Hematopoietic multipotent progenitor cell treated with erythropoietin and hydrocortisone succinate and interleukin-3 and kit ligand, for 4 days (in vitro differentiated cells): ENCODE results near the gene MAPKAPK5.

Source experiments
- DNase-seq: peaks from one replicate; pipeline ENCODE4 v3.0.0-alpha.2; 2015

MAPKAPK5 gene

DNA sequence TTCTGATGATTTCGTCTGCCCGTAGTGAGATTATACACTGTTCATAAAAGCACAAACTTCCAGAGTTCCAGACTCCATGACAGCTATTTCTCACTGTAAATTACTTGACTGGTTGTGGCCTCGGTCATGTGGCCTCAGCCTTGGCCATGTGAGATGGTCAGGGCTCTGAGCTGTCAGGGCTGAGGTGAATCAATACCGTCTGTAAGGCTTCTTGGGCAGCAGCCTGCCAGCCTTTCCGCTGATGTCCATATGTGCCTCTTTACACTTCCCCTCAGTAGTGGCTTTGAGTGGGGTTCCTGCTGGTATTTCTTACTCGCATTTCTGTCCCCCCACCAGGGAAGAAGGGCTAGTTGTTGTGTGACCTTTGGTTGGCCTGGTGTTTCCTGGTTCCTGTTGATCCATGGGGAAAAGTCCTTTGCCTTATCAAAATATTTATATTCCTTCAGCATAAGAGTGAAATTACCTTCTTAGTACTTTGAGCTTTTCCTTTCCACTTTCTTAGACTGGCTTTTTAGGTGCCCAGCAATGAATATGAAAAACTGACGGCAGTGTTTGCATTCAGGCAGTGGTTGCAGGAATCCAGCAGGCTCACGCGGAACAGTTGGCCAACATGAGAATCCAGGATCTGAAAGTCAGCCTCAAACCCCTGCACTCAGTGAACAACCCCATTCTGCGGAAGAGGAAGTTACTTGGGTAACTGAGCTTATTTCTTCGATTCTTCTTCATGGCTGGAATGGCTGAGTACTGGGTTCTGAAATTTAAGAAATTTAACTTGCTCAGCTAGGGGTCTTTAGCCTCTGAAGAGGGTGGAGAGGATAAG lies 46.1 kb downstream of the MAPKAPK5 start:
- DNase-seq: no peak

DNA sequence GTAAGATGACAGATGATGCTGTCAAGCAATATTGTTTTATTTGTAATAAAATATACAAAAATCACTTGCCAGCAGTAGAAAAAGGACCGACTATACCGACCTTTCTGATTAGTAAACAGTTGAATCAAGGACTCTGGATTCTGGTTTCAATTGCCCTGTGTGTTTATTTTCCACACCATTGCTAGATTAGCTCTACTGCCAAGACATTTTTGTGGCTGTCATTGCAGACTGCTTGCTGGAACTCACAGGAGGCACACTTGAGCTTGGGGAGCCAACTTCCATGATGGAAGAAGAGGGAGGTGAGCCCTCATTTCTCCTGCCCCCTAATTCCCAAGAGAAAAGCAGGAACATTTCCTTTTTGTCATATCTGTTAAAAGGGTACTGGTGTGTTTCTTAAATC lies 51.3 kb downstream of the MAPKAPK5 start:
- no peak for DNase-seq

DNA sequence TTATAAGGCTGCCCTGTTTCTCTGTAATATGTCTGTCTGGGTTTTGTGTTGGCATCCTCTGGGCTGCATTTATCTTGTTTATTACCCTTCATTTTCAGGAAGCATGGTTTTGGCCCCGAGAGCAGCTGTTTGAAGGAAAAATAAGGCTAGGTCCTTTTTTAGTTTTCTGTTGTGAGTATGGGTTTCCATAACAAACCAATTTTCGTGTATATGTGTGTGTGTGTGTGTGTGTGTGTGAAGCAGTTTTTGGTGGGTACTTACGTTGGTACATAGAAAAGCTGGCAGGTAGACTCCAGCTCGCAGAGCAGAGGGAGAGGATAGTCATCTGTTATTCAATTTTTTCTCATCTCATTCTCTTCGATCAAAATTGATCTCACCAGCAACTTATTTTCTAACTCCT lies 52.5 kb downstream of the MAPKAPK5 start:
- DNase-seq: no peak

DNA sequence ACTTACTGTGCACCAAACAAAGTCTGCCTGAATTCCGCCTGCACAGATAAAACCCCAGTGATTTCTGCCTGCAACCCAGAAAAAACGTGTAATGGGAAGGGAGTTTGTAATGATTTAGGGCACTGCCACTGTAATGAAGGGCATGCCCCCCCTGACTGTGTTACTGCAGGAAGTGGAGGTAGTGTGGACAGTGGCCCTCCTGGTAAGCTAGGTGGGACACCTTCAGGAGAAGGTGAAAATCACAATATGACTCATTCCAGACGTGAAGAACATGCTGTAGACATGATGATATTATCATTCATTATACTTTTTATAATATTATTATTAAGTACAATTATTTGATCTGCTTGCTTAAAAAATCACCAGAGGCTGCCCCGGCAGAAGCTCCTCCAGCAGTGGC lies 59.2 kb downstream of the MAPKAPK5 start:
- no peak for DNase-seq

DNA sequence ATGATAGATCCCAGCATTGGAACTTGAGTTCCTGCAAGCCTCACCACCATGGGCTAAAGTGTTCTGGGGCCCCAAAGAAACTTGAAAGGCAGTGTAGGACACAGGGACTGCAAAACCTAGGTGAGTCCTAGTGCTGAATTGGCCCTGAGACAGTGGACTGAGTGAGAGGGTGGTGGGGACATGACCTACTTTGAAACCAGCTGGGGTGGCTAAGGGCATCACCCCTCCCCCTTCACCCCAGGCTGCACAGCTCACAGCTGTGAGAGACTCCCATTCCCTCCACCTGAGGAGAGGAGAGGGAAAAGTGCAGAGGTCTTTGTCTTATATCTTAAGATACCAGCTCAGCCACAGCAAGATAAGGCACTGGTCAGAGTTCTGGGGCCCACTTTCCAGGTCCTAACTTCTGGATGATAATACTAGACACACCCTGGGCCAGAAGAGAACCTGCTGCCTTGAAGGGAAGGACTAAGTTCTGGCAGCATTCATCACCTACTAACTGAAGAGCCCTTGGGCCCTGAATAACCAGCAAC lies 62.5 kb downstream of the MAPKAPK5 start:
- DNase-seq: peak; percentile 9

DNA sequence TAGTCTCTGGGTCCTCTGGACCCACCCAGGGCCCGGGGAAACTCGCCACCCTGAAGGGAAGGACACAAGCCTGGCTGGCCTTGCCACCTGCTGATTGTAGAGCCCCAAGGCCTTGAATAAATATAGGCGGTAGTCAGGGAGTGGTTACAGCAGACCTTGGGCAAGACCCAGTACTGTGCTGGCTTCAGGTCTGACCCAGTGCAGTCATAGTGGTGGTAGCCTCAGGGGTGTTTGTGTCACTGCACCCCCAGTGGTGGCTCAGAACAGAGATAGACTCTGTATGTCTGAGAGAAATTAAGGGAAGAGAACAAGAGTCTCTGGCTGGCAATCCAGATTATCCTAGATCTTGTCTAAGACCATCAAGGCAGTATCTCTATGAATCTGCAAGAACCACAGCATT lies 63.5 kb downstream of the MAPKAPK5 start:
- DNase-seq: no peak

DNA sequence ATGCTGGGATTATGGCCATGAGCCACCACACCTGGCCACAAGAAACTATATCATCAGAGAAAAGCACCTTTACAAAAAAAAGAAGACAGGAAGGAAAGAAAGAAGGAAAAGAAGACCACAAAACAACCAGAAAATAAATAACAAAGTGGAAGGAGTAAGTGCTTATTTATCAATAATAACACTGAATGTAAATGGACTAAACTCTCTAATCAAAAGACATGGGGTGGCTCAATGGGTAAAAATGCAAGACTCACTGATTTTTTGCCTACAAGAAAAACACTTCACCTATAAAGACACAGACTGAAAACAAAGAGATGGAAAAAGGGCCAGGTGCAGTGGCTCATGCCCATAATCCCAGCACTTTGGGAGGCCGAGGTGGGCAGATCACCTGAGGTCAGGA lies 65.7 kb downstream of the MAPKAPK5 start:
- DNase-seq: no peak

DNA sequence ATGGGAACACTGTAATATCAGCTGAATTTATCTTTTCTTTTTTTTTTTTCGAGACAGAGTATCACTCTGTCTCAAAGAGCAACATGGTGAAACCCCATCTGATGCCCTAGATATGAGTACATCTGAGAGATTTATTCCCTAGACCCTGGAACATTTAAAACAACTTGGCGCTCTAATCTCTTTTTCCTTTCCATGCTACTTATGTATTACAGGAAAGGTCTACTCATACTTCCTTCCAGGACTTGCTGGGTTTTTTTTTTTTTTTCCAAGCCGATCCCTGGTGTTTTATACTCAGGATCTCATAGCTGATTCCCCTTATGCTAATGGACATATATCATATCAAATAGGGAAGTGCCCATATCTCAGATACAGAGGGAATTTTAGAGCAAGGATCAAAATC lies 83.1 kb downstream of the MAPKAPK5 start:
- DNase-seq: no peak

DNA sequence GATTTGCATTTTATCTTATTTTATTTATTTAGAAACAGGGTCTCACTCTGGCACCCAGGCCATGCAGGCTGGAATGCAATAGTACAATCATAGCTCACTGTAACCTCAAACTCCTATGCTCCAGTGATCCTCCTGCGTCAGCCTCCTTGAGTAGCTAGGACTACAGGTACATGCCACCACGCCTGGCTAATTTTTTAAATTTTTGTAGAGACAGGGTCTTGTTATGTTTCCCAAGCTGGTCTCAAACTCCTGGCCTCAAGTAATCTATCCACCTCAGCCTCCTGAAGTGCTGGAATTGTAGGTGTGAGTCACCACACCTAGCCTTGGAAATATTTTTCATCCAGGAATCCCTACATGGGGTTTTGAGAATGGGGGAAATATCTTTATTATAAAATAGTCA lies 84.6 kb downstream of the MAPKAPK5 start:
- DNase-seq: no peak

DNA sequence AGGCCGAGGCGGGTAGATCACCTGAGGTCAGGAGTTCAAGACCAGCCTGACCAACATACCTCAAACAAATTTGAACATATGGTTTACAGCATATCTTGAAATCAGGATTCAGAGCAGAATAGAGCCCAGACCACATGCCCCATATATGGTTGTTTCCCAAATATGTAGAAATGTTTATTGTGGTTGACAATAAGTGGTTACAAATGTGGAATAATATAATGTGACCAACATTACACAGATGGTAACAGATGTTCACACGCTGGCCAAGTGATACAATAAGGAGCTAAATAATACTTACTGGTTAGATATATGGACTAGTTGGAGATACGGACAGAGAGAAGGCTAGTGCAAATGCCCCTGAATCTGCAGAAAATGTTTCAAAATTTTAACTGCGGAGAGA lies 85.3 kb downstream of the MAPKAPK5 start:
- DNase-seq: no peak

DNA sequence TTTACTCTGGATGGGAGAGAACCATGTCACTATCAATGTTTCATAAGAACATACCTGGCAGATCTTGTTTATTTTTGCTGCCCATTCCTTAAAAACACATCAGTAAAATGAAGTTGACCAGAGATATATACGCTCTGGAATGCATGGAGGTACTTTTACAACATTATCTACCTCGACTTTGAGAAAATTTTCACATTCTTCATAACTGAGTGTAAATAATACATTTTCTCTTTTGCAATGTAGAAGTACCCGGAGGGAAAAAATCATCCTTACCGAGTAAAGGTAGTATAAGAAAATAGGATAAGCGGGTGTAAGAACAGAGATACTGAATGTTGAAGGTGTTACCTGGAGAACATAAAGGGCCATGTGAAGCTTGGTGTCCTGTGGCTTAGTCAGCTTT lies 90.2 kb downstream of the MAPKAPK5 start:
- no peak for DNase-seq

DNA sequence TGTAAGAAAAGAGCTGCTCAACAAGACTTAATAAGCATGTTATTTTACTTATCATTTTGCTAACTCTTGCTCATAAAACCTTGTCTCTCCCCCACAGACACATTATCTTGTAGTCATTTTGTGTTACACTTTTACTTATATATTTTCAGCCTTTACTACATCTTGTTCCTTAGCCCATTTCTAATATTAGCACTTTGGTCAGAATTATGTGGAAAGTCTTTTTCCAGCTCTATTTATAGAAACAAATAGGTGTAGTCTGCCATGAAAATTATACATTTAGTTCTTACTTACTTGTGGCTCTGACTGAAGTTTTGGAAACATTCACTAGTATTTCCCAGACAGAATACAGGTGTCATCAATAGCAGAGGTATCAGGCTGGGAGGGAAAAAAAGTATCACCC lies 94.8 kb downstream of the MAPKAPK5 start:
- no peak for DNase-seq

DNA sequence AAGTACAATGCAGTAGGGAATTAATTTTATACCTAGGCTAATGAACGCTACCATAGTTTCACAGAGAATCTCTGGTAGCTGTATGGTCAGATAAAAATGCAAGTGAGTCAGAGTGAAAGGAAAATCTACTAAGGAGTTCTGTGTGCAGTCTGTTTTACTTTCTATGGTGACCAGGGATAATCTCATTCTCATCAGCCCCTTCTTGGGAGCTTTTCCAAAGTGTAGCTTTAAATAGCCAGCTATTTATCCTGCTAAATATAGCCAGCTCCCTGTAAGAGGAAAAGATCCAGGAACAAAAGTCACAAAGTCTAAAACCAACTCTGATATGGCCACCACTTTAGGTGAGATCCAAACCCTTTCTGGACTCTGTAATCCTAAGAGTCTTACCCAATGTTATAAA lies 95.4 kb downstream of the MAPKAPK5 start:
- no peak for DNase-seq

DNA sequence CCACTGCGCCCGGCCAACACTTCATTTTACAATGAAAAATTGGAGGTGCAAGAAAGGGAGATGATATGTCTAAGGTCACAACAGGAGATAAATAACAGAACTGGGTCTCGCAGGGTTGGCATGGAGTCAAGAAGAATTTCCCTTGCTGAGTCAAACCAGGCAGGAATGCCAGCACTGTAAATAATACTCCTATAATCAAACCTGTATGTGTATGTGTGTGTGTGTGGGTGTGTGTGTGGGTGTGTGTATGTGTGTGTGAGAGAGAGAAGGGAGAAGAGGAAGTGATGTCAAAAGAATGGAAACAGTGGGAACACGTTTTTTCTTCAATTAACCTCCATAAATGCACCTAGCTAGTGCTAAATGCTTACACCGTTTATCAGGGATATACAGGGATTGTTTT lies 100.5 kb downstream of the MAPKAPK5 start:
- peak; percentile 12 for DNase-seq

DNA sequence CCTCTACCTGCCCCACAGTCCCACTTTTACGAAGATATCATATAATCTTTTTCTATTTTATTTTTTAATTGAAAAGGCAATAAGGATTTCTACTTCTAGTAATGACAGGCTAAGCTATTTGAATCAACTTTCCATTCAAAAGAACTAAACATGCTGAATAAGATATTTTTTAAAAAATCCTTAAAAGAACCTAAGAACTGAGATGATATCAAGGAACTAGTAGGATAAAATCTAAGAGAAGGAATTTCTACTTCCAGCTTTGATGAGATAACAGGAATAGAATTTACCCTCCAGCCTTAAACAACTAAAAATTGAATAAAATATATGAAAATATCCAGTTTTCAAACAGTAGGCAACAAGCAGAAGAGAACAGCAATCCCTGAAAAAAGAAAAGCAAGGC lies 101.9 kb downstream of the MAPKAPK5 start:
- no peak for DNase-seq

DNA sequence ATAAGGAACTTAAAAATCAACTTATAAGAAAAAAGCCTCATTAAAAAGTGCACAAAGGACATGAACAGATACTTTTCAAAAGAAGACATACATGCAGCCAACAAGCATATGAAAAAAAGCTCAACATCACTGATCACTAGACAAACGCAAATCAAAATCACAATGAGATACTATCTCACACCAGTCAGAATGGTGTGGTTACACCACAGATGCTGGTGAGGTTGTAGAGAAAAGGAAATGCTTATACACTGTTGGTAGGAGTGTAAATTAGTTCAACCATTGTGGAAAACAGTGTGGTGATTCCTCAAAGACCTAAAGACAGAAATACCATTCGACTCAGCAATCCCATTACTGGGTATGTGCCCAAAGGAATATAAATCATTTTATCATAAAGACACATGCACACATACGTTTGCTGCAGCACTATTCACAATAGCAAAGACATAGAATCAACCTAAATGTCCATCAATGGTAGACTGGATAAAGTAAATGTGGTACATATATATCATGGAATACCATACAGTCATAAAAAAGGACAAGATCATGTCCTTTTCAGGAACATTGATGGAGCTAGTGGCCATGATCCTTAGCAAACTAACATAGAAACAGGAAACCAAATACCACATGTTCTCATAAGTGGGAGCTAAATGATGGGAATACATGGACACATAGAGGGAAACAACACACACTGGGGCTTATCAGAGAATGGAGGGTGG lies 109.1 kb downstream of the MAPKAPK5 start:
- peak; percentile 34 for DNase-seq
